ENCODE results near the gene MARF1.

The MARF1 gene

DNA sequence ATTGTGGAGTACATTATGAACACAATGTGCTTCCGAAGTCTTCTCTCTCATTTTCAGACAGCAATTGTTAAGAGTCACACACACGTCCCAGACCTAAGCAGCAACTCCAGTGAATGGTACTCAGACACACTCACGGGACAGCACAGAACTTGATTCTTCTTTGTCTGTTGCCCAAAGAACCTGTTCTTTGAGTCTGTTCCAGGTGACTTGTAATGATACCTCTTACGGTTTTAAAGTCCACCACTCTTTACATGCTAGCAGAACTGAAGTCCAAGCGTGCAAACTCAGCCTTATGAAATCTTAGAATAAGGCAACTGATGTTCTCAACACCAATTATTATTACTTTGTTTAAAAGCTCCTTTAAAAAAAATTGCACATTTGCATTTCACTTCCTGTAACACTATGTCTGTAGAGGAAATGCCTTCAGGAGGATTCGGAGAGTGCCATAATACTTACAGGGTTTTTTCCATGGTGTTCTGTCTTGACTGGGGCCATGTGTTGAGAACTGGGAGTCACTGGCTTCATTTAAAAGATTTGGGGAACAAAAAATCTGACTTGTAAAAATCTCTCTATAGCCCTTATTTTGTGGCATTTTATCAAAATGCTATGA is 48.1 kb downstream of the MARF1 start:
- TF ChIP-seq, protein P1, sequence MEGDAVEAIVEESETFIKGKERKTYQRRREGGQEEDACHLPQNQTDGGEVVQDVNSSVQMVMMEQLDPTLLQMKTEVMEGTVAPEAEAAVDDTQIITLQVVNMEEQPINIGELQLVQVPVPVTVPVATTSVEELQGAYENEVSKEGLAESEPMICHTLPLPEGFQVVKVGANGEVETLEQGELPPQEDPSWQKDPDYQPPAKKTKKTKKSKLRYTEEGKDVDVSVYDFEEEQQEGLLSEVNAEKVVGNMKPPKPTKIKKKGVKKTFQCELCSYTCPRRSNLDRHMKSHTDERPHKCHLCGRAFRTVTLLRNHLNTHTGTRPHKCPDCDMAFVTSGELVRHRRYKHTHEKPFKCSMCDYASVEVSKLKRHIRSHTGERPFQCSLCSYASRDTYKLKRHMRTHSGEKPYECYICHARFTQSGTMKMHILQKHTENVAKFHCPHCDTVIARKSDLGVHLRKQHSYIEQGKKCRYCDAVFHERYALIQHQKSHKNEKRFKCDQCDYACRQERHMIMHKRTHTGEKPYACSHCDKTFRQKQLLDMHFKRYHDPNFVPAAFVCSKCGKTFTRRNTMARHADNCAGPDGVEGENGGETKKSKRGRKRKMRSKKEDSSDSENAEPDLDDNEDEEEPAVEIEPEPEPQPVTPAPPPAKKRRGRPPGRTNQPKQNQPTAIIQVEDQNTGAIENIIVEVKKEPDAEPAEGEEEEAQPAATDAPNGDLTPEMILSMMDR (IDR thresholded peaks at IDR 0.05; ENCODE audit: low read depth, low read length) = no peak
- no peak for TF ChIP-seq MYC (IDR thresholded peaks at IDR 0.05; ENCODE audit: low read depth, low read length)
- H3K4me3 ChIP-seq (ENCODE audit: low read depth, low read length) = no peak overlapping the region
- DNase-seq (ENCODE audit: low read depth) = no peak

DNA sequence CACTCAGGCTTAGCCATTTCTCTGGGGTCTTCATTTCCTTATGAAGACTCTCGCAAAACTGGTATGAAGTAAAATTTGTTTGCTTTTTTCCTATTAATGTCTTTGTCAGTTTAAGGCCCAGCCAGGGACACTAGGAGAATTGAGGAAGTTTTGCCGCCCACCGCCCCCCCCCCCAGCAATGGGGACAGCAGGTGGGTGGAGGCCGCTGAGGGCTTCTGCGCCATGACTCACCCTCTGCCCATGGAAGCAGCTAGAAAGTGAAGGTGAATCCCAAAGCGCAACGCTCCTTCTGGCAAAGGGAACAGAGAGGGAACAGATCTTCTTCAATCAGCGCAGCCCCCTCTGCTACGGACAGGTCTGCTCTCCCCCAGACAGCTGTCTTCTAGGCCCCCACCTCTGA is 49.7 kb downstream of the MARF1 start:
- peak; percentile 51 for DNase-seq (ENCODE audit: low read depth)
- no peak overlapping the region for H3K4me3 ChIP-seq (ENCODE audit: low read depth, low read length)
- TF ChIP-seq, protein P2, sequence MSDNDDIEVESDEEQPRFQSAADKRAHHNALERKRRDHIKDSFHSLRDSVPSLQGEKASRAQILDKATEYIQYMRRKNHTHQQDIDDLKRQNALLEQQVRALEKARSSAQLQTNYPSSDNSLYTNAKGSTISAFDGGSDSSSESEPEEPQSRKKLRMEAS (IDR thresholded peaks at IDR 0.05; ENCODE audit: low read depth, low read length) = no peak
- no peak for TF ChIP-seq POLR2A (IDR thresholded peaks at IDR 0.05; ENCODE audit: extremely low read depth, insufficient read length)
- no peak for TF ChIP-seq MYC (IDR thresholded peaks at IDR 0.05; ENCODE audit: low read depth, low read length)
- TF ChIP-seq, protein P1 (IDR thresholded peaks at IDR 0.05; ENCODE audit: low read depth, low read length) = no peak

DNA sequence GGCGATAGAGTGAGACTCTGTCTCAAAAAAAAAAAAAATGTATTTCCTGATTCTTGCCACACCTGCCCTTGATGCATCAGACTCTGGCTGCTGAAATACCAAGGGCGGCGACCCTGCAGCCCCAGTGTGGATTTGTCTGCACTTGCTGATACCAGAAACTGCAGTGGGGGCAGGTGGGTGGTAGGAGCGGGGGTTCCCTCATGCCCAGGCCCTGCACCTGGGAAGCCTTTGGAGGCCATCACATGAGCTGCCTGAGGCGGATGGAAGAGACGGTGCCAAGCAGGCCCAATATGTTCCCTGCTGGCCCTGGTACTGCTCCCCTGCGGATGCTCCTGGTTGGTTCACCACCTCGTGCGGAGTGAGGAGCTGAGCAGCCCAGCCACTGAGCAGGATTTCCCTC is 50.6 kb downstream of the MARF1 start:
- TF ChIP-seq, protein P1 (IDR thresholded peaks at IDR 0.05; ENCODE audit: low read depth, low read length) = no peak
- TF ChIP-seq POLR2A (IDR thresholded peaks at IDR 0.05; ENCODE audit: extremely low read depth, insufficient read length) = no peak
- TF ChIP-seq MYC (IDR thresholded peaks at IDR 0.05; ENCODE audit: low read depth, low read length) = no peak
- TF ChIP-seq, protein P2 (IDR thresholded peaks at IDR 0.05; ENCODE audit: low read depth, low read length) = no peak
- H3K4me3 ChIP-seq (ENCODE audit: low read depth, low read length) = no peak overlapping the region

DNA sequence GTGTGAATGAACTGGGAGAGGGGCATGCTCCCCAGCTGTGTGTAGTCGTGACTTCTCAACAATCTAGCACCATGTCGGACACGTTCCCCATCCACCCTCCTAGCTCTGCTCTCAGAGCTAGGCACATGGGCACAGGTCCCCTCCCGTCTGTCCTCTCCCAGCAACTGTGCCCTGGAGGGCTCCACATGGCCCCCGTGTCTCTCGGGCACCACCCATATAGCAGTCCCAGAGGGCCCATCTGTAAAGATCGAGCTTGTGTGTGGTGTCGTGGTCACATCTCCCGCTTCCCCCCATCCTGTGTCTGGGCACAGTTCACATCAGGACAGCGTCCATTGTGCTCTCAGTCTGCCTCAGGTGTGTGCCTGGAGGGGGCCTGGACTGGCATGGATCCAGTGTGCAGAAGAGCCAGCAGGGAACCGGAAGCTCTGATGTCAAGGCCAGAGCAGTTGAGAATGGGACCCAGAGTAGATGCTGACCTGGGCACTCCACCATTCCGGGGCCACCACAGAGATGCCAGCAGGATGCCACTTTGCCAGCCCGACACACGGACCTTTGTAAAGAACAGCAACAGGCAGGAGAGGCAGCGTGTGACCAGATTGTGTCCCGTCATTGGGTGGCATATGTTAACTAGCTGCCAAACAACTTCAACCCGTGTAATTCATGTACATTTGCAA is 55.7 kb downstream of the MARF1 start:
- H3K4me3 ChIP-seq (ENCODE audit: low read depth, low read length) = no peak overlapping the region
- peak; percentile 55 for DNase-seq (ENCODE audit: low read depth)
- TF ChIP-seq MYC (IDR thresholded peaks at IDR 0.05; ENCODE audit: low read depth, low read length) = peak; percentile 59; the same call in 1 of the 2 replicates
- TF ChIP-seq, protein P2 (IDR thresholded peaks at IDR 0.05; ENCODE audit: low read depth, low read length) = peak; percentile 40; the same call in 1 of the 2 replicates
- TF ChIP-seq, protein P1 (IDR thresholded peaks at IDR 0.05; ENCODE audit: low read depth, low read length) = no peak

More for the DNA sequence above, 50.6 kb downstream of the MARF1 start:
- peak; percentile 25 for DNase-seq (ENCODE audit: low read depth)

DNA sequence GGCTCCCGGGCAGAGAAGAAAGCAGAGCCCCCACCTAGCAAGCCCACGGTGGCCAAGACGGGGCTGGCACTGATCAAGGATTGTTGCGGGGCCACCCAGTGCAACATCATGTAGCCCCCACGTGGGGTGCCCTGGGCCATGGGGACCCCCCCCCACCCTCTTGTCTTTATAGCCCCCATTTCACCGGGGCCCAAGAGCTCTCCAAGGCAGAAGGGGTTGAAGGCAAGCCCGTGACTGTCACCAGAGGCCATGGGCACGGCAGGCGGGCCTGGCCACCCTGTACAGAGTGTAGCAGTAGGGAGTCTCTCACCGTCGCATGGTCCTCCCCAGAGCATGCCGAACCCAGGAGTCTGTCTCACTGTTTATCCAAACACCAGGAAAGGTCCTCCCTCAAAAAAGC is 56.2 kb downstream of the MARF1 start:
- DNase-seq (ENCODE audit: low read depth) = no peak
- no peak overlapping the region for H3K4me3 ChIP-seq (ENCODE audit: low read depth, low read length)
- no peak for TF ChIP-seq POLR2A (IDR thresholded peaks at IDR 0.05; ENCODE audit: extremely low read depth, insufficient read length)
- no peak for TF ChIP-seq MYC (IDR thresholded peaks at IDR 0.05; ENCODE audit: low read depth, low read length)
- TF ChIP-seq, protein P2 (IDR thresholded peaks at IDR 0.05; ENCODE audit: low read depth, low read length) = no peak
- TF ChIP-seq, protein P1 (IDR thresholded peaks at IDR 0.05; ENCODE audit: low read depth, low read length) = no peak
